HepG2 (cell line): ENCODE measurements around the gene JAG1. TPM values are rescaled to one million over a fixed set of nuclear protein-coding genes. Genes with fewer than 3 reads are reported as not detected.

ENCODE experiments used
- ATAC-seq: fragments of 200-7000 bp; cut with Tn5 transposase; 3 replicates; pipeline ENCODE4 v1.9.1; 2020; ENCODE audit warnings: mild to moderate bottlenecking, moderate library complexity
- BruUV-seq: library from RNA; stranded (reverse); fragments of 400-500 nt; replicated peaks from 2 replicates; lab custom pipeline; 2021; lab: Mats Ljungman, UMichigan
- CTCF ChIA-PET: fragments of 300-600 bp; formaldehyde crosslinking; extraction: SDS; loops from one replicate; lab custom pipeline; 2021; ENCODE audit warnings: low total read pairs, inconsistent platforms, low intra/inter-chr PET ratio; lab: Yijun Ruan, JAX
- POLR2A ChIA-PET: fragments of 350-600 bp; sonication (Branson Sonifier 250); formaldehyde crosslinking; loops from one replicate; lab custom pipeline; 2020; ENCODE audit warnings: antibody characterized with exemption, inconsistent platforms; lab: Yijun Ruan, JAX
- DNase-seq: peaks from one replicate; pipeline ENCODE4 v3.0.0-alpha.2; 2015; ENCODE audit warnings: low spot score
- FAIRE-seq: peaks from 3 replicates; lab custom pipeline; 2011; peaks lifted over from hg19 to GRCh38; lab: Jason Lieb, UNC
- H2AFZ ChIP-seq: one replicate; pipeline ENCODE4 v1.6.1; 2011; ENCODE audit warnings: low read length, inconsistent platforms
- H3K27ac ChIP-seq: fragments of 300-600 bp; 3 replicates; pipeline ENCODE4 v1.8.0; 2011; ENCODE audit warnings: mixed run types, mild to moderate bottlenecking, mixed read lengths, low read length, inconsistent platforms; ENCODE audit not compliant: insufficient read depth; ENCODE audit errors: extremely low read length
- H3K27me3 ChIP-seq, 2 experiments: fragments of 200-600 bp in 1 of 2; 2 replicates in 1 of 2; 3 replicates in 1 of 2; pipeline versions ENCODE4 v1.6.0 to v1.8.0; 2011; ENCODE audit warnings: low read length in 2 of 2, mild to moderate bottlenecking in 2 of 2, moderate library complexity in 2 of 2, inconsistent platforms in 1 of 2; ENCODE audit not compliant: insufficient read depth in 2 of 2, control insufficient read depth in 1 of 2
- H3K36me3 ChIP-seq, 2 experiments: fragments of 200-600 bp in 1 of 2; replicated peaks in 1 of 2; 2 replicates in 1 of 2; 3 replicates in 1 of 2; pipeline versions ENCODE4 v1.5.1 to v1.8.0; 2011; ENCODE audit warnings: low read length in 2 of 2, inconsistent platforms in 1 of 2; ENCODE audit not compliant: insufficient read depth in 2 of 2, control insufficient read depth in 1 of 2
- H3K4me1 ChIP-seq: 2 replicates; pipeline ENCODE4 v1.5.1; 2012; ENCODE audit warnings: low read length, inconsistent platforms; ENCODE audit not compliant: insufficient read depth
- H3K4me2 ChIP-seq: 2 replicates; pipeline ENCODE4 v1.6.0; 2011; ENCODE audit warnings: low read depth, low read length, inconsistent platforms
- H3K4me3 ChIP-seq, 3 experiments: fragments of 200-600 bp in 1 of 3; sonication (generic), shearing (Covaris generic) in 1 of 3; replicated peaks in 1 of 3; 2 replicates each; pipeline ENCODE4 v1.5.1; 2011 to 2016; ENCODE audit warnings: low read length in 3 of 3, inconsistent platforms in 2 of 3, low read depth in 2 of 3, mild to moderate bottlenecking in 2 of 3, control low read depth in 1 of 3, mixed read lengths in 1 of 3; ENCODE audit not compliant: insufficient read depth in 1 of 3
- H3K79me2 ChIP-seq: one replicate; pipeline ENCODE4 v1.6.1; 2011; ENCODE audit warnings: low read length, inconsistent platforms; ENCODE audit not compliant: insufficient read depth
- H3K9ac ChIP-seq: 2 replicates; pipeline ENCODE4 v1.6.0; 2011; ENCODE audit warnings: mild to moderate bottlenecking, low read depth, low read length, inconsistent platforms; ENCODE audit not compliant: insufficient read depth
- H3K9me3 ChIP-seq: 2 replicates; pipeline ENCODE4 v1.5.1; 2012; ENCODE audit warnings: mild to moderate bottlenecking, low read length
- H4K20me1 ChIP-seq: 2 replicates; pipeline ENCODE4 v1.6.0; 2011; ENCODE audit warnings: inconsistent platforms, mild to moderate bottlenecking, low read length, moderate library complexity; ENCODE audit not compliant: insufficient read depth
- ARNTL ChIP-seq: sonication (generic); formaldehyde crosslinking; IDR thresholded peaks from 2 replicates; pipeline ENCODE4 v1.4.0; 2020; ENCODE audit warnings: mild to moderate bottlenecking, missing genetic modification reagents
- CEBPG ChIP-seq: IDR thresholded peaks from 2 replicates; pipeline ENCODE4 v1.6.1; 2016
- CHD2 ChIP-seq: IDR thresholded peaks from 2 replicates; pipeline ENCODE4 v1.6.1; 2011; ENCODE audit warnings: low read depth, low read length, improper control_type of control experiment
- DMAP1 ChIP-seq: IDR thresholded peaks from 2 replicates; pipeline ENCODE4 v1.6.1; 2016
- KDM2A ChIP-seq: sonication (generic); formaldehyde crosslinking; IDR thresholded peaks from 2 replicates; pipeline ENCODE4 v1.4.0; 2020; ENCODE audit warnings: low read depth, missing genetic modification reagents, borderline replicate concordance
- KLF16 ChIP-seq, 2 experiments: sonication (generic) in 1 of 2; formaldehyde crosslinking in 1 of 2; IDR thresholded peaks; 2 replicates each; pipeline versions ENCODE4 v1.6.1 to v1.8.0; 2016 to 2023; ENCODE audit warnings: missing genetic modification reagents in 2 of 2, missing compliant biosample characterization in 1 of 2
- MED8 ChIP-seq: sonication (generic); formaldehyde crosslinking; IDR thresholded peaks from 2 replicates; pipeline ENCODE4 v1.8.1; 2023; ENCODE audit warnings: mild to moderate bottlenecking, missing genetic modification reagents; ENCODE audit not compliant: insufficient replicate concordance
- RFX5 ChIP-seq: IDR thresholded peaks from 2 replicates; pipeline ENCODE4 v1.6.1; 2011; ENCODE audit warnings: low read depth, low read length, improper control_type of control experiment
- STAT6 ChIP-seq: sonication (generic); formaldehyde crosslinking; IDR thresholded peaks from 2 replicates; pipeline ENCODE4 v1.4.0; 2020; ENCODE audit warnings: missing genetic modification reagents, mild to moderate bottlenecking, borderline replicate concordance
- THAP11 ChIP-seq: IDR thresholded peaks from 2 replicates; pipeline ENCODE4 v1.6.1; 2016; ENCODE audit warnings: missing biosample characterization, missing genetic modification reagents
- YEATS4 ChIP-seq: sonication (generic); formaldehyde crosslinking; IDR thresholded peaks from 2 replicates; pipeline ENCODE4 v1.4.0; 2020; ENCODE audit warnings: missing genetic modification reagents, borderline replicate concordance
- ZBTB7B ChIP-seq: sonication (generic); formaldehyde crosslinking; IDR thresholded peaks from 2 replicates; pipeline ENCODE4 v1.4.0; 2020; ENCODE audit warnings: missing genetic modification reagents
- ZNF326 ChIP-seq: sonication (generic); formaldehyde crosslinking; IDR thresholded peaks from 2 replicates; pipeline ENCODE4 v1.4.0; 2020; ENCODE audit warnings: missing genetic modification reagents, borderline replicate concordance
- ZNF558 ChIP-seq: sonication (generic); formaldehyde crosslinking; IDR thresholded peaks from 2 replicates; pipeline ENCODE4 v1.9.0; 2022; ENCODE audit warnings: mild to moderate bottlenecking, missing genetic modification reagents, borderline replicate concordance
- ZNF619 ChIP-seq: sonication (generic); formaldehyde crosslinking; IDR thresholded peaks from 2 replicates; pipeline ENCODE4 v1.4.0; 2020; ENCODE audit warnings: mild to moderate bottlenecking, missing genetic modification reagents
- WGBS: methylation state at CpG from one replicate; pipeline ENCODE4 v1.1.6; 2017; ENCODE audit warnings: low lambda C conversion rate; 5-methylcytosine and 5-hydroxymethylcytosine counted together
- in situ Hi-C: cut with HindIII; loops from 2 replicates; pipeline ENCODE4 v1.10.0; 2017; ENCODE audit warnings: low pct_unique_long_range_greater_than_20kb; ENCODE audit not compliant: extremely low pct_ligation_motif_present
- intact Hi-C: fragments of 100-400 bp; cut with micrococcal nuclease; formaldehyde crosslinking; loops from one replicate; pipeline ENCODE4 v1.10.0; 2022; ENCODE audit not compliant: unreplicated experiment
- polyA plus RNA-seq, 8 experiments: library from polyadenylated mRNA; depleted of rRNA in 3 of 8; stranded (reverse) in 7 of 8; unstranded in 1 of 8; fragments of >200 nt; fragmentation: Illumina TruSeq in 4 of 8; extraction: Trizol in 4 of 8; gene quantifications; 2 replicates each; pipeline versions ENCODE4 v1.2.1 to v1.2.3, GENCODE V29; 2011 to 2016; ENCODE audit warnings: low read depth in 4 of 8, missing spikeins in 1 of 8, mixed read lengths in 1 of 8; ENCODE audit not compliant: insufficient read depth in 1 of 8
- total RNA-seq, 5 experiments: library from RNA; depleted of rRNA; stranded (reverse); fragments of >200 nt; fragmentation: Illumina TruSeq; extraction: Trizol; gene quantifications; 2 replicates each; pipeline ENCODE4 v1.2.3, GENCODE V29; 2016; ENCODE audit warnings: low read depth in 1 of 5
- TF ChIP-seq, protein P1 (sequence below): sonication (generic); formaldehyde crosslinking; IDR thresholded peaks from 2 replicates; pipeline ENCODE4 v1.5.0; 2020; ENCODE audit warnings: mild to moderate bottlenecking, missing genetic modification reagents, moderate library complexity
- TF ChIP-seq, protein P2 (sequence below): sonication (generic); formaldehyde crosslinking; IDR thresholded peaks from 2 replicates; pipeline ENCODE4 v1.5.1; 2020; ENCODE audit warnings: mild to moderate bottlenecking, moderate library complexity, missing genetic modification reagents

JAG1 gene
- total and polyA plus RNA-seq, 2 of the 13 experiments (the other 11 are each of a cell fraction or from before 2014, with no cell fraction given), result 47.1 to 56.3 TPM

GRCh38 chr20:10636326-10636818, 37.4 kb downstream of the JAG1 start (continued):
- TF ChIP-seq, protein P1, sequence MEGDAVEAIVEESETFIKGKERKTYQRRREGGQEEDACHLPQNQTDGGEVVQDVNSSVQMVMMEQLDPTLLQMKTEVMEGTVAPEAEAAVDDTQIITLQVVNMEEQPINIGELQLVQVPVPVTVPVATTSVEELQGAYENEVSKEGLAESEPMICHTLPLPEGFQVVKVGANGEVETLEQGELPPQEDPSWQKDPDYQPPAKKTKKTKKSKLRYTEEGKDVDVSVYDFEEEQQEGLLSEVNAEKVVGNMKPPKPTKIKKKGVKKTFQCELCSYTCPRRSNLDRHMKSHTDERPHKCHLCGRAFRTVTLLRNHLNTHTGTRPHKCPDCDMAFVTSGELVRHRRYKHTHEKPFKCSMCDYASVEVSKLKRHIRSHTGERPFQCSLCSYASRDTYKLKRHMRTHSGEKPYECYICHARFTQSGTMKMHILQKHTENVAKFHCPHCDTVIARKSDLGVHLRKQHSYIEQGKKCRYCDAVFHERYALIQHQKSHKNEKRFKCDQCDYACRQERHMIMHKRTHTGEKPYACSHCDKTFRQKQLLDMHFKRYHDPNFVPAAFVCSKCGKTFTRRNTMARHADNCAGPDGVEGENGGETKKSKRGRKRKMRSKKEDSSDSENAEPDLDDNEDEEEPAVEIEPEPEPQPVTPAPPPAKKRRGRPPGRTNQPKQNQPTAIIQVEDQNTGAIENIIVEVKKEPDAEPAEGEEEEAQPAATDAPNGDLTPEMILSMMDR (CRISPR knock-in tag), result 0 out of 2 replicates have a peak, but pooled peaks have one; percentile 27
- TF ChIP-seq ZBTB7B (CRISPR knock-in tag) (no peak), ZNF558 (CRISPR knock-in tag) (no peak)

DNA sequence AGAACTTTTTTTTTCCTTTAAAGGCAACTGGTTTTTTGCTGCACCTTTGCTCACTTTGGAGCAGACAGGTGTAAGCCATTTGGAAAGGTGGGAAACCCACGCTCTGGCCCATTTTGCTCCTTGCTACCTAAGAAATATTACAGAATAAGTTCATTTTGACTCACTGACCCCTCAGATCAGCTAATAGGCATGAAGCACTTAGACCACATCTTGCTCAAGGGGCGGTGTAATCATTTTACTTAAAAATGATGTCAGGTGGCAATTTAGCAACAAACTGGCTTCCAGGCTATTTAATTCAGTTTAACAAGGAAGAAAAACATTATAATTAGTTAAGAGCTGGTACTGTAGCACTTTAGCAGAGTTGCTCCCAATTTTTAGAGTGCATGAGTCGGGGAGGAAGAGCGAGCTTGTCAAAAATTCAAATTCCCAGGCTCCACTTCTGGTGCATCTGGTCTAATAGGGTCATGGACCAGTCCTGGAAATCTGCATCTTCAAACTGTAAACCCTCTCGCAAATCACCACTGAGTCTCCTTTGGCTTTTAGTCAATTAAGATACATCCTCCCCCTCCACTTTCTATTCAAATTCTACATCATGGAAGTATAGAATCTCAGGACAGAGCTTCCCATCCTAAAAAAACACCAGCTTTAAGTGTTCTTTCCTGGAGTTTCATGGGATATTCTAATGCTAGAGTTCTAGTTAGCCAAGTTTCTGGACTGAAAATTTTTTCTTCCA, 38.2 kb downstream of the JAG1 start:
- Histone ChIP-seq H3K9ac (no peak overlapping the region), H3K27ac (no peak overlapping the region), H3K79me2 (no peaks in the 10 kb centered on the region), H3K4me1 (no peaks in the 10 kb centered on the region), H3K4me3 (no peak overlapping the region)
- no TSS peak for BruUV-seq
- no peak for ATAC-seq
- TF ChIP-seq KLF16 (CRISPR knock-in tag; IDR thresholded peaks at IDR 0.05), result no peak
- no peak for TF ChIP-seq RFX5
- no peak for TF ChIP-seq ZNF326 (CRISPR knock-in tag)
- no peak for TF ChIP-seq DMAP1 (CRISPR knock-in tag)
- no peak for TF ChIP-seq CEBPG (CRISPR knock-in tag)
- TF ChIP-seq, protein P2, sequence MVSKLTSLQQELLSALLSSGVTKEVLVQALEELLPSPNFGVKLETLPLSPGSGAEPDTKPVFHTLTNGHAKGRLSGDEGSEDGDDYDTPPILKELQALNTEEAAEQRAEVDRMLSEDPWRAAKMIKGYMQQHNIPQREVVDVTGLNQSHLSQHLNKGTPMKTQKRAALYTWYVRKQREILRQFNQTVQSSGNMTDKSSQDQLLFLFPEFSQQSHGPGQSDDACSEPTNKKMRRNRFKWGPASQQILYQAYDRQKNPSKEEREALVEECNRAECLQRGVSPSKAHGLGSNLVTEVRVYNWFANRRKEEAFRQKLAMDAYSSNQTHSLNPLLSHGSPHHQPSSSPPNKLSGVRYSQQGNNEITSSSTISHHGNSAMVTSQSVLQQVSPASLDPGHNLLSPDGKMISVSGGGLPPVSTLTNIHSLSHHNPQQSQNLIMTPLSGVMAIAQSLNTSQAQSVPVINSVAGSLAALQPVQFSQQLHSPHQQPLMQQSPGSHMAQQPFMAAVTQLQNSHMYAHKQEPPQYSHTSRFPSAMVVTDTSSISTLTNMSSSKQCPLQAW, result no peak
- TF ChIP-seq YEATS4 (CRISPR knock-in tag), result no peak
- TF ChIP-seq MED8 (CRISPR knock-in tag), result no peak
- TF ChIP-seq THAP11, result no peak
- TF ChIP-seq STAT6 (CRISPR knock-in tag), result no peak
- no peak for TF ChIP-seq ZNF619
- TF ChIP-seq ARNTL (CRISPR knock-in tag), result no peak
- TF ChIP-seq CHD2, result no peak
- TF ChIP-seq KDM2A, result no peak
- TF ChIP-seq, all 625 proteins: peak for 0
- no peaks in the 10 kb centered on the region for H3K9me3 ChIP-seq
- H4K20me1 ChIP-seq, result no peaks in the 10 kb centered on the region
- H3K36me3 ChIP-seq, result peaks cover 17 to 25% of the 10 kb centered on the region in 2 experiments
- in situ Hi-C loops, result loop anchor here (5.0 kb wide), 1 partner anchor 83 kb away; no protein-coding TSS in a partner anchor
- 97% methylated on average over 5 of the region's 5 CpGs for whole genome bisulfite sequencing
- POLR2A ChIA-PET, result no interaction called here
- no peak overlapping the region for H2AFZ ChIP-seq
- intact Hi-C loops, result loop anchor here (2.0 to 10.0 kb wide), 3 partner anchors 17 to 201 kb away; partner anchors contain the start of genes MKKS and SLX4IP
- no peaks in the 10 kb centered on the region for H3K27me3 ChIP-seq
- FAIRE-seq (no peak), DNase-seq (no peak)
- CTCF ChIA-PET, result no interaction called here
- no peak overlapping the region for H3K4me2 ChIP-seq
